GM13976 (cell line): ENCODE data around the gene CAMKMT.

ENCODE experiments used
- DNase-seq: peaks from one replicate; pipeline ENCODE4 v3.0.0; 2012; ENCODE audit warnings: low spot score
- CTCF ChIP-seq: IDR thresholded peaks from 2 replicates; pipeline ENCODE4 v1.5.1; 2012; ENCODE audit warnings: borderline replicate concordance, mild to moderate bottlenecking; ENCODE audit not compliant: insufficient read depth; ENCODE audit errors: extremely low read depth, missing control alignments, control extremely low read depth
- in situ Hi-C: fragments of 300-500 bp; cut with MboI; formaldehyde crosslinking; loops from one replicate; pipeline ENCODE4 v1.12.0; 2022; ENCODE audit warnings: low sequenced_read_pairs, mixed read lengths, inconsistent platforms; ENCODE audit not compliant: unreplicated experiment

CAMKMT gene

GRCh38 chr2:44819061-44819460 lies 457.3 kb downstream of the CAMKMT start:
- in situ Hi-C loops, result no loop called here
- no peak for TF ChIP-seq CTCF
- DNase-seq, result no peak

- TF ChIP-seq CTCF, result no peak
- in situ Hi-C loops, result no loop called here
- no peak for DNase-seq
Measured at GRCh38 chr2:44821500-44821899, 459.8 kb downstream of the CAMKMT start.

GRCh38 chr2:44822174-44822573 lies 460.4 kb downstream of the CAMKMT start:
- no peak for TF ChIP-seq CTCF
- in situ Hi-C loops, result no loop called here
- no peak for DNase-seq
